T-helper 22 cell (primary cell): ENCODE measurements around the gene ACKR3.

Experiments
- DNase-seq: peaks from one replicate; pipeline ENCODE4 v3.0.0-alpha.2; 2020; ENCODE audit warnings: low read depth

ACKR3 gene

DNA sequence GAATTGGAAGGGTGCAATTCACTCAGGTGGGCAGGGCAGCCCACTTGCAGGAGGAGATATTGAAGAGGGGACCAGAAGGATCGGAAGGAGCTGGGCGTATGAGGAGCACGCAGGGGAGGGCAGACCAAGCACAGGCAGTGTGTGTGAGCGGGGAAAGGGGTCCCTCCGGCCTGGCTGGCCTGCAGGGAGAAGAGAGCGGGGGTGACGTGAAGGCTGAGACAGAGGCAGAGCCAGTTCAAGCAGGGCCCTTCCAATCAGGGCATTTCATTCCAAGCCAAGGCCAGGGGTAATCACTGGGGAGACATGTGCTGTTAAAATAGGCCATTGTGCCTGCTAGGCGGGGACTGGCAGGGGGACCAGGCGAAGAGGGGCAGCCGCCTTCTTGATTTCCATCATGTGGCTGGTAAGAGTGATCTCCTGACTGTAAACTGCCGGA is 62.2 kb downstream of the ACKR3 start:
- no peak for DNase-seq
